ENCODE results near the gene DAB2IP. TPM values are rescaled to one million over a fixed set of nuclear protein-coding genes. Genes with fewer than 3 reads are reported as not detected.

Gene DAB2IP
- total RNA-seq, 1 donor from 2014 or later: 81.6 TPM

- no peak for ATAC-seq
- Histone ChIP-seq H3K27me3 (no peaks in the 10 kb centered on the region), H3K9me3 (no peaks in the 10 kb centered on the region), H3K4me1 (peaks cover 8% of the 10 kb centered on the region), H3K4me3 (no peak overlapping the region), H3K36me3 (no peaks in the 10 kb centered on the region), H3K27ac (no peak overlapping the region)
- no peak for TF ChIP-seq CTCF (IDR thresholded peaks at IDR 0.05)
- no peak for DNase-seq
- intact Hi-C loops (cut with DNase I): no loop called here
These were observed 10.9 kb downstream of the DAB2IP start for GRCh38 chr9:121662359-121662758.

- ATAC-seq: no peak
- peaks cover 8% of the 10 kb centered on the region for H3K4me1 ChIP-seq
- no peak overlapping the region for H3K27ac ChIP-seq
These were observed 11.6 kb downstream of the DAB2IP start for GRCh38 chr9:121662891-121663580.

GRCh38 chr9:121663591-121663990 lies 12.2 kb downstream of the DAB2IP start:
- H3K4me1 ChIP-seq: peaks cover 2% of the 10 kb centered on the region
- H3K27me3 ChIP-seq: no peaks in the 10 kb centered on the region
- intact Hi-C loops (cut with DNase I): no loop called here
- no peak for TF ChIP-seq CTCF (IDR thresholded peaks at IDR 0.05)
- H3K27ac ChIP-seq: no peak overlapping the region
- ATAC-seq (no peak), DNase-seq (no peak)
- H3K4me3 ChIP-seq: no peak overlapping the region
- H3K9me3 ChIP-seq: no peaks in the 10 kb centered on the region
- no peaks in the 10 kb centered on the region for H3K36me3 ChIP-seq

More at GRCh38 chr9:121662891-121663580, 11.6 kb downstream of the DAB2IP start:
- TF ChIP-seq CTCF (IDR thresholded peaks at IDR 0.05): no peak
- no peaks in the 10 kb centered on the region for H3K9me3 ChIP-seq
- no peak for DNase-seq
- H3K27me3 ChIP-seq: no peaks in the 10 kb centered on the region
- H3K36me3 ChIP-seq: no peaks in the 10 kb centered on the region
- no peak overlapping the region for H3K4me3 ChIP-seq
- intact Hi-C loops (cut with DNase I): no loop called here

GRCh38 chr9:121666294-121666693 lies 14.9 kb downstream of the DAB2IP start:
- TF ChIP-seq CTCF (IDR thresholded peaks at IDR 0.05): no peak
- no peaks in the 10 kb centered on the region for H3K27me3 ChIP-seq
- no peaks in the 10 kb centered on the region for H3K9me3 ChIP-seq
- no peak for ATAC-seq
- intact Hi-C loops (cut with DNase I): no loop called here
- no peaks in the 10 kb centered on the region for H3K36me3 ChIP-seq
- DNase-seq: no peak
- H3K27ac ChIP-seq: no peak overlapping the region
- H3K4me1 ChIP-seq: no peaks in the 10 kb centered on the region
- H3K4me3 ChIP-seq: no peak overlapping the region

DNA sequence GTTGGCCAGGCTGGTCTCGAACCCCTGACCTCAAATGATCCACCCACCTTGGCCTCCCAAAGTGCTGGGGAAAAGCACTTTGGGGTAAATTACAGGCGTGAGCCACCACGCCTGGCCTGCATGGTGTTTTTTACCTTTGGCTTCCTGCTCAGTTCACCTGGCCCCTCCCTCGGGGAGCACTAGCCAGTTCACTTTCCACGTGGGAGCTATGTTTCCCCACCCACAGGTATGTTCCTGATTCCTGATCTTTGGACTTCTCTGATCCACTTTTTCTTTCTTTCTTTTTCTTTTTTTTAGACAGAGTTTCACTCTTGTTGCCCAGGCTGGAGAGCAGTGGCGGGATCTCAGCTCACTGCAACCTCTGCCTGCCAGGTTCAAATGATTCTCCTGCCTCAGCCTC lies 15.8 kb downstream of the DAB2IP start:
- H3K9me3 ChIP-seq: no peaks in the 10 kb centered on the region
- no peak for TF ChIP-seq CTCF (IDR thresholded peaks at IDR 0.05)
- no peaks in the 10 kb centered on the region for H3K27me3 ChIP-seq
- H3K27ac ChIP-seq: no peak overlapping the region
- intact Hi-C loops (cut with DNase I): no loop called here
- no peaks in the 10 kb centered on the region for H3K4me1 ChIP-seq
- DNase-seq (no peak), ATAC-seq (no peak)
- no peak overlapping the region for H3K4me3 ChIP-seq
- H3K36me3 ChIP-seq: no peaks in the 10 kb centered on the region

GRCh38 chr9:121667890-121668289 lies 16.5 kb downstream of the DAB2IP start:
- no peak for TF ChIP-seq CTCF (IDR thresholded peaks at IDR 0.05)
- Histone ChIP-seq H3K4me3 (no peak overlapping the region), H3K36me3 (no peaks in the 10 kb centered on the region), H3K27me3 (no peaks in the 10 kb centered on the region), H3K27ac (no peak overlapping the region), H3K9me3 (no peaks in the 10 kb centered on the region), H3K4me1 (no peaks in the 10 kb centered on the region)
- DNase-seq: no peak
- intact Hi-C loops (cut with DNase I): no loop called here
- ATAC-seq: no peak
